ENCODE measurements around the gene SPTLC3.

DNA sequence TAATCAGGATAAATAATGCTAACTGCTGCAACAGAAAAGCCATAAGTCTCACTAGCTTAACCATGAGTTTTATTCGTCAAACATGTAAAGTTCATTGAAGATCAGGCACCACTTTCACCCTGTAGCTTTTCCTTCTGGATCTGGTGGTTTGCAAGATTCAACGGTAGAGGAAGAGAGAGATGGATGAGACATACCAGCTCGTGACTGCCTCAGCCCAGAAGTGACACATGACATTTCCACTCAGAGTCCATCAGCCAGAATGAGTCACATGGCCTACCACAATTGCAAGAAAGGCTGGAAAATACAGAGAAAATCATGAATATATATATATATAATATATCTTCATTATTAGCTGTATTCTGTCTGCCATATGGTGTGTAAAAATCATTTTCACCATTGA is 29.0 kb downstream of the SPTLC3 start:
- TF ChIP-seq, protein P1, sequence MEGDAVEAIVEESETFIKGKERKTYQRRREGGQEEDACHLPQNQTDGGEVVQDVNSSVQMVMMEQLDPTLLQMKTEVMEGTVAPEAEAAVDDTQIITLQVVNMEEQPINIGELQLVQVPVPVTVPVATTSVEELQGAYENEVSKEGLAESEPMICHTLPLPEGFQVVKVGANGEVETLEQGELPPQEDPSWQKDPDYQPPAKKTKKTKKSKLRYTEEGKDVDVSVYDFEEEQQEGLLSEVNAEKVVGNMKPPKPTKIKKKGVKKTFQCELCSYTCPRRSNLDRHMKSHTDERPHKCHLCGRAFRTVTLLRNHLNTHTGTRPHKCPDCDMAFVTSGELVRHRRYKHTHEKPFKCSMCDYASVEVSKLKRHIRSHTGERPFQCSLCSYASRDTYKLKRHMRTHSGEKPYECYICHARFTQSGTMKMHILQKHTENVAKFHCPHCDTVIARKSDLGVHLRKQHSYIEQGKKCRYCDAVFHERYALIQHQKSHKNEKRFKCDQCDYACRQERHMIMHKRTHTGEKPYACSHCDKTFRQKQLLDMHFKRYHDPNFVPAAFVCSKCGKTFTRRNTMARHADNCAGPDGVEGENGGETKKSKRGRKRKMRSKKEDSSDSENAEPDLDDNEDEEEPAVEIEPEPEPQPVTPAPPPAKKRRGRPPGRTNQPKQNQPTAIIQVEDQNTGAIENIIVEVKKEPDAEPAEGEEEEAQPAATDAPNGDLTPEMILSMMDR (IDR thresholded peaks at IDR 0.05): no peak
- no peak for TF ChIP-seq POLR2AphosphoS5 (IDR thresholded peaks at IDR 0.05)
